Measurements from ENCODE around the gene MRGPRX2. TPM values are rescaled to one million over a fixed set of nuclear protein-coding genes. Genes with fewer than 3 reads are reported as not detected.

The MRGPRX2 gene
- total RNA-seq (not detected), total RNA-seq (0 to 0.82 (median 0) reads per million in 29 experiments)
- total RNA-seq (2013): not detected

- Mint-ChIP-seq H3K4me1 (peaks cover 19 to 27% (median 23%) of the 10 kb centered on the region in 3 donors), H3K27me3 (peaks cover 9 to 12% of the 10 kb centered on the region in 2 donors), H3K9me3 (no peaks in the 10 kb centered on the region), H3K4me3 (no peak within 1 kb of the TSS), H3K27ac (peak within 1 kb of the TSS; percentile 60 to 70), H3K36me3 (no peaks in the 10 kb centered on the region)
- 0% methylated on average over 4 of the region's 4 CpGs for WGBS (ENCODE audit: insufficient coverage)
- Histone ChIP-seq H3K4me3 (ENCODE audit: control insufficient read depth in 1 of 2, extremely low read depth in 1 of 2, low read length in 1 of 2) (no peak within 1 kb of the TSS), H3K27ac (ENCODE audit: low read length) (no peak within 1 kb of the TSS), H3K36me3 (ENCODE audit: control insufficient read depth in 2 of 2, extremely low read depth in 1 of 2, insufficient read depth in 1 of 2, low read length in 1 of 2) (no peaks in the 10 kb centered on the region), H3K27me3 (replicated peaks in 1 of 2; ENCODE audit: control insufficient read depth in 2 of 2, extremely low read depth in 1 of 2, insufficient read depth in 2 of 2, low read length in 1 of 2) (peaks cover 0 to 2% of the 10 kb centered on the region in 2 experiments), H3K4me1 (ENCODE audit: control insufficient read depth in 1 of 2, extremely low read depth in 1 of 2, insufficient read depth in 2 of 2, low read length in 2 of 2) (peaks cover 8 to 10% of the 10 kb centered on the region in 2 experiments), H3K9me3 (no peaks in the 10 kb centered on the region)
- peak; percentile 26 to 56 (median 38) for ATAC-seq (replicated peaks in 1 of 4)
- ChIA-PET CTCF (interaction anchor here (0.8 to 1.0 kb wide), 2 partner anchors 10 to 11 kb away, joined by 3 to 5 read pairs; no protein-coding TSS in a partner anchor), POLR2A (no interaction called here)
- peak in 1 of 35 experiments; percentile 25 for DNase-seq
Measured at GRCh38 chr11:19060629-19061028, at the start of gene MRGPRX2. Gene MRGPRX2 (minus strand): TSS chr11:19060717. CDS start chr11:19056402, 4,315 bp downstream.

- no peak overlapping the region for H3K4me3 ChIP-seq (ENCODE audit: control insufficient read depth in 1 of 2, extremely low read depth in 1 of 2, low read length in 1 of 2)
- H3K36me3 ChIP-seq (ENCODE audit: control insufficient read depth in 2 of 2, extremely low read depth in 1 of 2, insufficient read depth in 1 of 2, low read length in 1 of 2): no peaks in the 10 kb centered on the region
- ChIA-PET CTCF (interaction anchor here (0.9 to 1.0 kb wide), 2 partner anchors 34 to 40 kb away, joined by 3 read pairs; no protein-coding TSS in a partner anchor), POLR2A (no interaction called here)
- H3K4me1 Mint-ChIP-seq: no peaks in the 10 kb centered on the region
- WGBS (ENCODE audit: insufficient coverage): 100% methylated on average over 1 of the region's 3 CpGs
- no peaks in the 10 kb centered on the region for H3K9me3 Mint-ChIP-seq
- no peaks in the 10 kb centered on the region for H3K36me3 Mint-ChIP-seq
- no peak overlapping the region for H3K27ac Mint-ChIP-seq
- H3K27me3 ChIP-seq (replicated peaks in 1 of 2; ENCODE audit: control insufficient read depth in 2 of 2, extremely low read depth in 1 of 2, insufficient read depth in 2 of 2, low read length in 1 of 2): peaks cover 2 to 13% of the 10 kb centered on the region in 2 experiments
- peaks cover 9 to 12% of the 10 kb centered on the region in 2 donors for H3K27me3 Mint-ChIP-seq
- DNase-seq: no peak
- H3K4me1 ChIP-seq (ENCODE audit: control insufficient read depth in 1 of 2, extremely low read depth in 1 of 2, insufficient read depth in 2 of 2, low read length in 2 of 2): no peaks in the 10 kb centered on the region
- H3K9me3 ChIP-seq: no peaks in the 10 kb centered on the region
- H3K27ac ChIP-seq (ENCODE audit: low read length): no peak overlapping the region
- ATAC-seq (replicated peaks in 1 of 4): no peak
- H3K4me3 Mint-ChIP-seq: no peak overlapping the region
Measured at GRCh38 chr11:19110295-19110694, 49.8 kb upstream of the MRGPRX2 start.

- Mint-ChIP-seq H3K36me3 (no peaks in the 10 kb centered on the region), H3K4me1 (no peaks in the 10 kb centered on the region), H3K4me3 (no peak overlapping the region), H3K27me3 (peaks cover 9 to 15% of the 10 kb centered on the region in 2 donors), H3K27ac (no peak overlapping the region), H3K9me3 (no peaks in the 10 kb centered on the region)
- Histone ChIP-seq H3K4me1 (ENCODE audit: control insufficient read depth in 1 of 2, extremely low read depth in 1 of 2, insufficient read depth in 2 of 2, low read length in 2 of 2) (no peaks in the 10 kb centered on the region), H3K36me3 (ENCODE audit: control insufficient read depth in 2 of 2, extremely low read depth in 1 of 2, insufficient read depth in 1 of 2, low read length in 1 of 2) (no peaks in the 10 kb centered on the region), H3K27ac (ENCODE audit: low read length) (no peak overlapping the region), H3K9me3 (no peaks in the 10 kb centered on the region), H3K4me3 (ENCODE audit: control insufficient read depth in 1 of 2, extremely low read depth in 1 of 2, low read length in 1 of 2) (no peak overlapping the region), H3K27me3 (replicated peaks in 1 of 2; ENCODE audit: control insufficient read depth in 2 of 2, extremely low read depth in 1 of 2, insufficient read depth in 2 of 2, low read length in 1 of 2) (peaks cover 0 to 13% of the 10 kb centered on the region in 2 experiments)
- DNase-seq (no peak), ATAC-seq (replicated peaks in 1 of 4) (no peak)
- ChIA-PET POLR2A (no interaction called here), CTCF (interaction anchor here in 1 of 2 donors (0.6 kb wide), 1 partner anchor 10 kb away, joined by 4 read pairs; the partner anchor contains the start of gene ZDHHC13)
- no CpG with 5 or more reads among the region's 1 CpG for WGBS (ENCODE audit: insufficient coverage)
Measured at GRCh38 chr11:19107125-19107524, 46.6 kb upstream of the MRGPRX2 start.

GRCh38 chr11:19105011-19105410, 44.5 kb upstream of the MRGPRX2 start:
- Histone ChIP-seq H3K27ac (ENCODE audit: low read length) (no peak overlapping the region), H3K9me3 (no peaks in the 10 kb centered on the region), H3K4me1 (ENCODE audit: control insufficient read depth in 1 of 2, extremely low read depth in 1 of 2, insufficient read depth in 2 of 2, low read length in 2 of 2) (no peaks in the 10 kb centered on the region), H3K4me3 (ENCODE audit: control insufficient read depth in 1 of 2, extremely low read depth in 1 of 2, low read length in 1 of 2) (no peak overlapping the region), H3K27me3 (replicated peaks in 1 of 2; ENCODE audit: control insufficient read depth in 2 of 2, extremely low read depth in 1 of 2, insufficient read depth in 2 of 2, low read length in 1 of 2) (peaks cover 0 to 13% of the 10 kb centered on the region in 2 experiments), H3K36me3 (ENCODE audit: control insufficient read depth in 2 of 2, extremely low read depth in 1 of 2, insufficient read depth in 1 of 2, low read length in 1 of 2) (no peaks in the 10 kb centered on the region)
- no CpG with 5 or more reads among the region's 1 CpG for WGBS (ENCODE audit: insufficient coverage)
- H3K27ac Mint-ChIP-seq: no peak overlapping the region
- no peak for ATAC-seq (replicated peaks in 1 of 4)
- POLR2A ChIA-PET: no interaction called here
- DNase-seq: no peak
- CTCF ChIA-PET: no interaction called here
- peaks cover 0 to 5% (median 4%) of the 10 kb centered on the region in 3 donors for H3K9me3 Mint-ChIP-seq
- H3K4me1 Mint-ChIP-seq: no peaks in the 10 kb centered on the region
- no peaks in the 10 kb centered on the region for H3K36me3 Mint-ChIP-seq
- H3K4me3 Mint-ChIP-seq: no peak overlapping the region
- H3K27me3 Mint-ChIP-seq: peaks cover 9 to 15% of the 10 kb centered on the region in 2 donors

- no peaks in the 10 kb centered on the region for H3K36me3 ChIP-seq (ENCODE audit: control insufficient read depth in 2 of 2, extremely low read depth in 1 of 2, insufficient read depth in 1 of 2, low read length in 1 of 2)
- H3K27me3 Mint-ChIP-seq: peaks cover 17 to 23% of the 10 kb centered on the region in 2 donors
- ChIA-PET CTCF (interaction anchor here in 1 of 2 donors (0.8 kb wide), 1 partner anchor 32 kb away, joined by 5 read pairs; no protein-coding TSS in a partner anchor), POLR2A (no interaction called here)
- no CpG with 5 or more reads among the region's 1 CpG for WGBS (ENCODE audit: insufficient coverage)
- H3K4me1 Mint-ChIP-seq: no peaks in the 10 kb centered on the region
- H3K27ac Mint-ChIP-seq: no peak overlapping the region
- H3K27me3 ChIP-seq (replicated peaks in 1 of 2; ENCODE audit: control insufficient read depth in 2 of 2, extremely low read depth in 1 of 2, insufficient read depth in 2 of 2, low read length in 1 of 2): no peaks in the 10 kb centered on the region
- DNase-seq: no peak
- no peaks in the 10 kb centered on the region for H3K4me1 ChIP-seq (ENCODE audit: control insufficient read depth in 1 of 2, extremely low read depth in 1 of 2, insufficient read depth in 2 of 2, low read length in 2 of 2)
- H3K4me3 Mint-ChIP-seq: no peak overlapping the region
- no peaks in the 10 kb centered on the region for H3K36me3 Mint-ChIP-seq
- no peak for ATAC-seq (replicated peaks in 1 of 4)
- peaks cover 0 to 5% (median 4%) of the 10 kb centered on the region in 3 donors for H3K9me3 Mint-ChIP-seq
- no peak overlapping the region for H3K27ac ChIP-seq (ENCODE audit: low read length)
- no peak overlapping the region for H3K4me3 ChIP-seq (ENCODE audit: control insufficient read depth in 1 of 2, extremely low read depth in 1 of 2, low read length in 1 of 2)
- no peaks in the 10 kb centered on the region for H3K9me3 ChIP-seq
Measured at GRCh38 chr11:19102521-19102900, 42.0 kb upstream of the MRGPRX2 start.

- Histone ChIP-seq H3K36me3 (ENCODE audit: control insufficient read depth in 2 of 2, extremely low read depth in 1 of 2, insufficient read depth in 1 of 2, low read length in 1 of 2) (no peaks in the 10 kb centered on the region), H3K9me3 (no peaks in the 10 kb centered on the region), H3K27me3 (replicated peaks in 1 of 2; ENCODE audit: control insufficient read depth in 2 of 2, extremely low read depth in 1 of 2, insufficient read depth in 2 of 2, low read length in 1 of 2) (no peaks in the 10 kb centered on the region), H3K4me3 (ENCODE audit: control insufficient read depth in 1 of 2, extremely low read depth in 1 of 2, low read length in 1 of 2) (no peak overlapping the region), H3K4me1 (ENCODE audit: control insufficient read depth in 1 of 2, extremely low read depth in 1 of 2, insufficient read depth in 2 of 2, low read length in 2 of 2) (no peaks in the 10 kb centered on the region), H3K27ac (ENCODE audit: low read length) (no peak overlapping the region)
- ChIA-PET CTCF (interaction anchor here in 1 of 2 donors (0.8 kb wide), 1 partner anchor 31 kb away, joined by 5 read pairs; no protein-coding TSS in a partner anchor), POLR2A (no interaction called here)
- Mint-ChIP-seq H3K27ac (no peak overlapping the region), H3K27me3 (peaks cover 18 to 24% of the 10 kb centered on the region in 2 donors), H3K36me3 (no peaks in the 10 kb centered on the region), H3K4me1 (no peaks in the 10 kb centered on the region), H3K9me3 (peaks cover 0 to 5% (median 4%) of the 10 kb centered on the region in 3 donors), H3K4me3 (no peak overlapping the region)
- DNase-seq (no peak), ATAC-seq (replicated peaks in 1 of 4) (no peak)
- WGBS (ENCODE audit: insufficient coverage): no CpG with 5 or more reads among the region's 4 CpGs
Measured at GRCh38 chr11:19101796-19102520, 41.4 kb upstream of the MRGPRX2 start.

Data from T-cell (primary cell).